HFF-Myc (cell line): ENCODE data around the gene IL1RAPL2.

ENCODE experiments used
- DNase-seq: peaks from one replicate; pipeline ENCODE4 v3.0.0-alpha.2; 2011; ENCODE audit warnings: low read depth; ENCODE audit errors: extremely low read depth
- H3K4me3 ChIP-seq: replicated peaks from 2 replicates; pipeline ENCODE4 v1.5.1; 2011; ENCODE audit warnings: low read depth, mild to moderate bottlenecking, control low read depth, low read length
- CTCF ChIP-seq: IDR thresholded peaks from 2 replicates; pipeline ENCODE4 v1.5.1; 2012; ENCODE audit warnings: mild to moderate bottlenecking, low read depth, low read length, control low read depth; ENCODE audit errors: missing control alignments

The IL1RAPL2 gene

GRCh38 chrX:105463473-105463872 lies 897.5 kb downstream of the IL1RAPL2 start:
- DNase-seq: no peak
- TF ChIP-seq CTCF: no peak
- H3K4me3 ChIP-seq: no peak overlapping the region

- TF ChIP-seq CTCF: no peak
- no peak for DNase-seq
- H3K4me3 ChIP-seq: no peak overlapping the region
Observed at GRCh38 chrX:105464618-105465017, 898.6 kb downstream of the IL1RAPL2 start.

- no peak overlapping the region for H3K4me3 ChIP-seq
- no peak for DNase-seq
- no peak for TF ChIP-seq CTCF
Observed at GRCh38 chrX:105468741-105469140, 902.7 kb downstream of the IL1RAPL2 start.

GRCh38 chrX:105471597-105471996 lies 905.6 kb downstream of the IL1RAPL2 start:
- no peak overlapping the region for H3K4me3 ChIP-seq
- DNase-seq: no peak
- no peak for TF ChIP-seq CTCF

GRCh38 chrX:105475801-105476200 lies 909.8 kb downstream of the IL1RAPL2 start:
- no peak overlapping the region for H3K4me3 ChIP-seq
- DNase-seq: no peak
- no peak for TF ChIP-seq CTCF

GRCh38 chrX:105477351-105477750 lies 911.4 kb downstream of the IL1RAPL2 start:
- no peak for DNase-seq
- no peak overlapping the region for H3K4me3 ChIP-seq
- no peak for TF ChIP-seq CTCF

- no peak overlapping the region for H3K4me3 ChIP-seq
- TF ChIP-seq CTCF: no peak
- DNase-seq: no peak
Observed at GRCh38 chrX:105480646-105481310, 914.8 kb downstream of the IL1RAPL2 start.
